CD14-positive monocyte (primary cell): ENCODE measurements around the gene JSRP1. TPM values are rescaled to one million over a fixed set of nuclear protein-coding genes. Genes with fewer than 3 reads are reported as not detected.

Source experiments
- DNase-seq, 3 donors: peaks; one replicate each; pipeline ENCODE4 v3.0.0-alpha.2; 2011 to 2022
- H2AFZ ChIP-seq: 2 replicates; pipeline ENCODE4 v1.6.0; 2012; ENCODE audit warnings: mild to moderate bottlenecking, low read depth, low read length, inconsistent platforms; ENCODE audit not compliant: insufficient read depth, poor library complexity, severe bottlenecking
- H3K27ac ChIP-seq, 2 donors: 1 replicate in 1 of 2; 2 replicates in 1 of 2; pipeline ENCODE4 v1.5.1; 2012 to 2013; ENCODE audit warnings: low read length in 2 of 2, control low read depth in 1 of 2, inconsistent platforms in 1 of 2, low read depth in 1 of 2, mild to moderate bottlenecking in 1 of 2
- H3K27me3 ChIP-seq, 2 donors: one replicate each; pipeline versions ENCODE4 v1.6.0 to v1.6.1; 2011 to 2013; ENCODE audit warnings: low read length in 2 of 2; ENCODE audit not compliant: control insufficient read depth in 2 of 2, insufficient read depth in 2 of 2
- H3K36me3 ChIP-seq, 2 donors: replicated peaks in 1 of 2; 1 replicate in 1 of 2; 2 replicates in 1 of 2; pipeline versions ENCODE4 v1.5.1 to v1.6.1; 2012 to 2013; ENCODE audit warnings: low read length in 2 of 2, control low read depth in 1 of 2, inconsistent platforms in 1 of 2, mild to moderate bottlenecking in 1 of 2; ENCODE audit not compliant: insufficient read depth in 2 of 2, control insufficient read depth in 1 of 2
- H3K4me1 ChIP-seq, 2 donors: 1 replicate in 1 of 2; 2 replicates in 1 of 2; pipeline versions ENCODE4 v1.5.1 to v1.6.1; 2012 to 2013; ENCODE audit warnings: low read length in 2 of 2, control low read depth in 1 of 2, inconsistent platforms in 1 of 2, mild to moderate bottlenecking in 1 of 2, moderate library complexity in 1 of 2; ENCODE audit not compliant: insufficient read depth in 2 of 2, control insufficient read depth in 1 of 2
- H3K4me2 ChIP-seq: replicated peaks from 2 replicates; pipeline ENCODE3; 2012; ENCODE audit warnings: low read length, moderate library complexity, mild to moderate bottlenecking; ENCODE audit not compliant: poor library complexity, severe bottlenecking; ENCODE audit errors: extremely low read depth
- H3K4me3 ChIP-seq, 3 experiments: fragments of 200-600 bp in 1 of 3; sonication (generic) in 1 of 3; replicated peaks in 1 of 3; 1 replicate in 2 of 3; 2 replicates in 1 of 3; pipeline ENCODE4 v1.5.1; 2011 to 2013; ENCODE audit warnings: low read length in 3 of 3, mild to moderate bottlenecking in 3 of 3, control low read depth in 2 of 3, low read depth in 2 of 3, inconsistent platforms in 1 of 3, moderate library complexity in 1 of 3
- H3K79me2 ChIP-seq: 2 replicates; pipeline ENCODE4 v1.6.0; 2012; ENCODE audit warnings: mild to moderate bottlenecking, control low read depth, inconsistent platforms, low read length, moderate library complexity; ENCODE audit not compliant: insufficient read depth
- H3K9ac ChIP-seq: 2 replicates; pipeline ENCODE4 v1.6.0; 2017; ENCODE audit warnings: low read length, mild to moderate bottlenecking; ENCODE audit not compliant: insufficient read depth, poor library complexity, severe bottlenecking
- H3K9me3 ChIP-seq, 2 donors: replicated peaks in 1 of 2; 1 replicate in 1 of 2; 2 replicates in 1 of 2; pipeline versions ENCODE4 v1.5.1 to v1.6.1; 2012 to 2013; ENCODE audit warnings: low read length in 2 of 2, control low read depth in 1 of 2; ENCODE audit not compliant: control insufficient read depth in 1 of 2, insufficient read depth in 1 of 2
- H4K20me1 ChIP-seq: 2 replicates; pipeline ENCODE4 v1.6.0; 2012; ENCODE audit warnings: mild to moderate bottlenecking, low read length, control low read depth, moderate library complexity; ENCODE audit not compliant: insufficient read depth
- H3K27ac Mint-ChIP-seq, 7 donors: one replicate each; pipeline ENCODE4 v1.8.0; 2020; ENCODE audit warnings: mild to moderate bottlenecking in 7 of 7, mixed read lengths in 7 of 7, moderate library complexity in 6 of 7, inconsistent platforms in 2 of 7
- H3K27me3 Mint-ChIP-seq, 3 donors: one replicate each; pipeline ENCODE4 v1.8.0; 2021 to 2022; ENCODE audit warnings: low read depth in 3 of 3, mild to moderate bottlenecking in 3 of 3, mixed read lengths in 3 of 3, moderate library complexity in 3 of 3, inconsistent platforms in 1 of 3
- H3K36me3 Mint-ChIP-seq, 2 donors: one replicate each; pipeline ENCODE4 v1.8.0; 2020; ENCODE audit warnings: mixed read lengths in 2 of 2, inconsistent platforms in 1 of 2, mild to moderate bottlenecking in 1 of 2
- H3K4me1 Mint-ChIP-seq: one replicate; pipeline ENCODE4 v1.8.0; 2020; ENCODE audit warnings: mild to moderate bottlenecking, mixed read lengths
- H3K4me3 Mint-ChIP-seq, 2 donors: one replicate each; pipeline ENCODE4 v1.8.0; 2020; ENCODE audit warnings: mild to moderate bottlenecking in 2 of 2, mixed read lengths in 2 of 2, moderate library complexity in 1 of 2
- H3K9me3 Mint-ChIP-seq, 7 donors: one replicate each; pipeline ENCODE4 v1.8.0; 2020 to 2022; ENCODE audit warnings: mixed read lengths in 7 of 7, mild to moderate bottlenecking in 6 of 7, moderate library complexity in 6 of 7, inconsistent platforms in 2 of 7
- WGBS: methylation state at CpG from one replicate; pipeline ENCODE4 v1.1.5; 2013; ENCODE audit warnings: missing lambda C conversion rate; ENCODE audit not compliant: insufficient coverage; 5-methylcytosine and 5-hydroxymethylcytosine counted together
- intact Hi-C, 2 donors: fragments of 100-400 bp; cut with micrococcal nuclease; formaldehyde crosslinking; loops; one replicate each; pipeline versions ENCODE4 v1.15.0 to v1.15.1; 2023
- polyA plus RNA-seq, 3 donors: library from polyadenylated mRNA; depleted of rRNA in 1 of 3; unstranded in 2 of 3; stranded (reverse) in 1 of 3; fragments of 300-500 nt in 2 of 3; fragments of >200 nt in 1 of 3; fragmentation: Illumina TruSeq in 2 of 3; gene quantifications; 1 replicate in 2 of 3; 2 replicates in 1 of 3; pipeline ENCODE4 v1.2.3, GENCODE V29; 2012 to 2021
- TF ChIP-seq, protein P1 (sequence below): fragments of 200-600 bp; IDR thresholded peaks from one replicate; pipeline ENCODE4 v1.8.0; 2022; ENCODE audit warnings: antibody characterized with exemption, mild to moderate bottlenecking

The JSRP1 gene
- polyA plus RNA-seq, 3 donors, result 0.38 to 0.50 TPM; not detected in 1

- Histone ChIP-seq H3K79me2 (peaks cover 93% of the 10 kb centered on the region), H3K36me3 (peaks cover 13 to 36% of the 10 kb centered on the region in 2 donors), H3K27ac (peak overlapping the region in 1 of 2 donors; percentile 99), H2AFZ (no peak overlapping the region), H3K4me2 (peak overlapping the region; percentile 93), H3K27me3 (no peaks in the 10 kb centered on the region), H3K4me1 (peaks cover 49 to 58% of the 10 kb centered on the region in 2 donors), H3K9ac (peak overlapping the region; percentile 41), H3K4me3 (peak overlapping the region; percentile 6 to 65 (median 27)), H4K20me1 (peaks cover 86% of the 10 kb centered on the region), H3K9me3 (no peaks in the 10 kb centered on the region)
- Mint-ChIP-seq H3K4me3 (peak overlapping the region; percentile 68 to 91), H3K9me3 (no peaks in the 10 kb centered on the region), H3K4me1 (peaks cover 56% of the 10 kb centered on the region), H3K27me3 (peaks cover 0 to 1% (median under 1%) of the 10 kb centered on the region in 3 donors), H3K36me3 (peaks cover 21 to 40% of the 10 kb centered on the region in 2 donors), H3K27ac (peak overlapping the region; percentile 75 to 100 (median 91))
- TF ChIP-seq, protein P1, sequence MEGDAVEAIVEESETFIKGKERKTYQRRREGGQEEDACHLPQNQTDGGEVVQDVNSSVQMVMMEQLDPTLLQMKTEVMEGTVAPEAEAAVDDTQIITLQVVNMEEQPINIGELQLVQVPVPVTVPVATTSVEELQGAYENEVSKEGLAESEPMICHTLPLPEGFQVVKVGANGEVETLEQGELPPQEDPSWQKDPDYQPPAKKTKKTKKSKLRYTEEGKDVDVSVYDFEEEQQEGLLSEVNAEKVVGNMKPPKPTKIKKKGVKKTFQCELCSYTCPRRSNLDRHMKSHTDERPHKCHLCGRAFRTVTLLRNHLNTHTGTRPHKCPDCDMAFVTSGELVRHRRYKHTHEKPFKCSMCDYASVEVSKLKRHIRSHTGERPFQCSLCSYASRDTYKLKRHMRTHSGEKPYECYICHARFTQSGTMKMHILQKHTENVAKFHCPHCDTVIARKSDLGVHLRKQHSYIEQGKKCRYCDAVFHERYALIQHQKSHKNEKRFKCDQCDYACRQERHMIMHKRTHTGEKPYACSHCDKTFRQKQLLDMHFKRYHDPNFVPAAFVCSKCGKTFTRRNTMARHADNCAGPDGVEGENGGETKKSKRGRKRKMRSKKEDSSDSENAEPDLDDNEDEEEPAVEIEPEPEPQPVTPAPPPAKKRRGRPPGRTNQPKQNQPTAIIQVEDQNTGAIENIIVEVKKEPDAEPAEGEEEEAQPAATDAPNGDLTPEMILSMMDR, result no peak
- peak in 1 of 3 donors; percentile 25 for DNase-seq
- intact Hi-C loops, result loop anchor here (5.0 kb wide), 3 partner anchors 78 to 88 kb away; partner anchors contain the start of genes AP3D1 (in 2 of the 2), LSM7 (in 1 of the 2) and SPPL2B (in 1 of the 2)
- WGBS, result 52% methylated on average over 4 of the region's 10 CpGs
Measured at GRCh38 chr19:2239173-2239572, 17.0 kb downstream of the JSRP1 start.

GRCh38 chr19:2237869-2238153, 18.4 kb downstream of the JSRP1 start:
- intact Hi-C loops, result loop anchor here (1.0 to 5.0 kb wide), 5 partner anchors 35 to 89 kb away; partner anchors contain the start of genes AP3D1 (in 2 of the 2), LSM7 (in 1 of the 2) and SPPL2B (in 1 of the 2)

More at GRCh38 chr19:2237869-2238153, 18.4 kb downstream of the JSRP1 start:
- Histone ChIP-seq H2AFZ (no peak overlapping the region), H3K4me2 (peak overlapping the region; percentile 93), H4K20me1 (peaks cover 86% of the 10 kb centered on the region), H3K4me3 (peak overlapping the region in 1 of 3 experiments; percentile 88), H3K9me3 (no peaks in the 10 kb centered on the region), H3K4me1 (peaks cover 51 to 66% of the 10 kb centered on the region in 2 donors), H3K27ac (peak overlapping the region; percentile 97 to 99), H3K79me2 (peaks cover 94% of the 10 kb centered on the region), H3K36me3 (peaks cover 13 to 36% of the 10 kb centered on the region in 2 donors), H3K27me3 (no peaks in the 10 kb centered on the region), H3K9ac (peak overlapping the region; percentile 92)
- Mint-ChIP-seq H3K27me3 (peaks cover 0 to 2% (median 1%) of the 10 kb centered on the region in 3 donors), H3K4me1 (peaks cover 65% of the 10 kb centered on the region), H3K9me3 (no peaks in the 10 kb centered on the region), H3K36me3 (peaks cover 22 to 40% of the 10 kb centered on the region in 2 donors), H3K4me3 (peak overlapping the region; percentile 87 to 94), H3K27ac (peak overlapping the region; percentile 97 to 100 (median 99))
- DNase-seq, result no peak
- WGBS, result no CpG with 5 or more reads among the region's 6 CpGs
- TF ChIP-seq, protein P1, result no peak
